Thyroid gland (tissue), 4 donors: ENCODE data around the gene NUBPL.
"Not testable (repeated sequence)": the region's sequence is repeated elsewhere in the genome, so short reads cannot be mapped to it uniquely, and the experiment has no call there.

Experiments
- CTCF ChIP-seq, 6 experiments: fragments of 200-600 bp in 3 of 6; fragments of 450-650 bp in 3 of 6; sonication (generic) in 3 of 6; IDR thresholded peaks; one replicate each; pipeline ENCODE4 v1.5.1; 2016 to 2019; ENCODE audit warnings: antibody characterized with exemption in 6 of 6, mild to moderate bottlenecking in 2 of 6, inconsistent platforms in 1 of 6, moderate library complexity in 1 of 6
- POLR2A ChIP-seq, 2 donors: fragments of 450-650 bp; IDR thresholded peaks; one replicate each; pipeline ENCODE4 v1.6.1; 2017; ENCODE audit warnings: antibody characterized with exemption in 2 of 2, mild to moderate bottlenecking in 2 of 2, moderate library complexity in 1 of 2

DNA sequence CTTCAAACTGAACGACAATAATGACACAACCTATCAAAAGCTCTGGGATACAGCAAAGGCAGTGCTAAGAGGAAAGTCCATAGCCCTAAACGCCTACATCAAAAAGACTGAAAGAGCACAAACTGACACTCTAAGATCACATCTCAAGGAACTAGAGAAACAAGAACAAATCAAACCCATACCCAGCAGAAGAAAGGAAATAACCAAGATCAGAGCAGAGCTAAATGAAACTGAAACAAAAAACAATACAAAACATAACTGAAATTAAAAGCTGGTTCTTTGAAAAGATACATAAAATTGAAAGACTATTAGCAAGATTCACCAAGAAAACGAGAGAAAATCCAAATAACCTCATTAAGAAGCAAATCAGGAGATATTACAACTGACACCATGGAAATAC, 306.9 kb downstream of the NUBPL start:
- not testable (repeated sequence) for TF ChIP-seq CTCF, POLR2A (IDR thresholded peaks at IDR 0.05)
